ENCODE results near the gene PROZ. TPM values are rescaled to one million over a fixed set of nuclear protein-coding genes. Genes with fewer than 3 reads are reported as not detected.
A peak's percentile ranks its signal among the peaks of the same experiment; 100 is the strongest.

Gene PROZ
- total RNA-seq, 1 donor from 2014 or later: not detected

DNA sequence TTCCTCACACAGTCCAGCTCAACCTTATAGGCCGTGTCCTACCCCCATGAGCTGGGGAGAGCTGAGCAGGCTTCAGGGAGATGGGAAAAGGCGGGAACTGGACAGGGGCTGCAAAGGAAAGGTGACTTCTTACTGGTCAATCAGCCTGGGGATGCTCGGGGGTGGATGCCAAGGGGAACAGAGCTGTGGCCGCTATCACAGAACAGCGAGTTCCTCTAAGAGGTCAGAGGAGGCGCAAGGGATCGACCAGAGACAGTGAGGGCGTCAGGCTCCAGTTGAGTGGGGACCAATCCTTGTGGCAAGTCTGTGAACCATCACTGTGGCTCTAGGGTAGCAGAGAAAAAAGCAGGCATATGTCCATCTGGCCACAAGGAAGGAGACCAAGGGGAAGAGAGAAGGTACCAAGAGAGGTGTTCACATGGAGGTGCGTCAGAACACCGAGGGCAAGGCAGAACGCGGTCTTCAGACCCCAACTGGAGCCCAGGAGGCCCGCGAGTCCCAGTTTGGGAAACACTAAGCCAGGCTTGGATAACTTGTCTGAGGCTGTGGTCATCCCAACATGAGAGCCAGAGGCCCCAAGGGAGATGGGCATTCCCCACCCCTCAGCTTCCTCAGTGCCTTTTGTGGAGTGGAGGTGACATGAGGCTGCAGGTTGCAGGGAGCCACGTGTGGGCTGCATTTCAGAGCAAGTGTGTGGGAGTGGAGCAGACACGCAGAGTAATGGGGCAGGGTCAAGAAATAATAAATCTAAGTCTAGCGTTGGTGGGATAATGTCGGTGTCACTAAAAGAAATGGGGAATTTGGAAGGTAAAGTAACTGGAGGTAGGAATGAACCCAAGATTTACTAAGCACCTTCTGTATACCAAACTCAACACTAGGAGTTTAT lies 31.9 kb upstream of the PROZ start:
- TF ChIP-seq, protein P1, sequence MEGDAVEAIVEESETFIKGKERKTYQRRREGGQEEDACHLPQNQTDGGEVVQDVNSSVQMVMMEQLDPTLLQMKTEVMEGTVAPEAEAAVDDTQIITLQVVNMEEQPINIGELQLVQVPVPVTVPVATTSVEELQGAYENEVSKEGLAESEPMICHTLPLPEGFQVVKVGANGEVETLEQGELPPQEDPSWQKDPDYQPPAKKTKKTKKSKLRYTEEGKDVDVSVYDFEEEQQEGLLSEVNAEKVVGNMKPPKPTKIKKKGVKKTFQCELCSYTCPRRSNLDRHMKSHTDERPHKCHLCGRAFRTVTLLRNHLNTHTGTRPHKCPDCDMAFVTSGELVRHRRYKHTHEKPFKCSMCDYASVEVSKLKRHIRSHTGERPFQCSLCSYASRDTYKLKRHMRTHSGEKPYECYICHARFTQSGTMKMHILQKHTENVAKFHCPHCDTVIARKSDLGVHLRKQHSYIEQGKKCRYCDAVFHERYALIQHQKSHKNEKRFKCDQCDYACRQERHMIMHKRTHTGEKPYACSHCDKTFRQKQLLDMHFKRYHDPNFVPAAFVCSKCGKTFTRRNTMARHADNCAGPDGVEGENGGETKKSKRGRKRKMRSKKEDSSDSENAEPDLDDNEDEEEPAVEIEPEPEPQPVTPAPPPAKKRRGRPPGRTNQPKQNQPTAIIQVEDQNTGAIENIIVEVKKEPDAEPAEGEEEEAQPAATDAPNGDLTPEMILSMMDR (IDR thresholded peaks at IDR 0.05): no peak
- ATAC-seq: no peak
- Histone ChIP-seq H3K27ac (no peak overlapping the region), H3K4me3 (no peak overlapping the region), H3K4me1 (no peaks in the 10 kb centered on the region), H3K9me3 (no peaks in the 10 kb centered on the region), H3K27me3 (ENCODE audit: low read depth) (peaks cover 14% of the 10 kb centered on the region), H3K36me3 (no peaks in the 10 kb centered on the region)
- DNase-seq: no peak
- intact Hi-C loops (cut with DNase I): no loop called here

DNA sequence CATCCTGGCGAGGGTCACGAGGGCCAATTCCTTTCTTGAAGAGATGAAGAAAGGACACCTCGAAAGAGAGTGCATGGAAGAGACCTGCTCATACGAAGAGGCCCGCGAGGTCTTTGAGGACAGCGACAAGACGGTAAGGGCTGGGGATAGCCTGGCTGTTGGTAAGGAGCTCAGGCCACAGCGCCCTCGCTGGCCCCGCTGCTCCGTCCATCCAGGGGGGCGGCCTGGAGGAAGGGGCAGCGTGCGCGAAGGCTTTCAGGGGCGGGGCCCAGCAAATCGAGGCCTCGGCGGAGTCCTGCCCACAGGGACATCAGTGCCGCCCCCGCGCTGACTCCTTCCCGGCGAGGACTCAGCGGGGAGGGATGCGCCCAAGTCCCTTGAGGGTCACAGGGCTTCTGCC lies 29.0 kb upstream of the PROZ start:
- H3K27ac ChIP-seq: no peak overlapping the region
- DNase-seq (peak; percentile 41), ATAC-seq (no peak)
- peaks cover 19% of the 10 kb centered on the region for H3K27me3 ChIP-seq (ENCODE audit: low read depth)
- TF ChIP-seq, protein P1 (IDR thresholded peaks at IDR 0.05): no peak
- no peaks in the 10 kb centered on the region for H3K4me1 ChIP-seq
- H3K9me3 ChIP-seq: no peaks in the 10 kb centered on the region
- intact Hi-C loops (cut with DNase I): no loop called here
- no peak overlapping the region for H3K4me3 ChIP-seq
- H3K36me3 ChIP-seq: no peaks in the 10 kb centered on the region

DNA sequence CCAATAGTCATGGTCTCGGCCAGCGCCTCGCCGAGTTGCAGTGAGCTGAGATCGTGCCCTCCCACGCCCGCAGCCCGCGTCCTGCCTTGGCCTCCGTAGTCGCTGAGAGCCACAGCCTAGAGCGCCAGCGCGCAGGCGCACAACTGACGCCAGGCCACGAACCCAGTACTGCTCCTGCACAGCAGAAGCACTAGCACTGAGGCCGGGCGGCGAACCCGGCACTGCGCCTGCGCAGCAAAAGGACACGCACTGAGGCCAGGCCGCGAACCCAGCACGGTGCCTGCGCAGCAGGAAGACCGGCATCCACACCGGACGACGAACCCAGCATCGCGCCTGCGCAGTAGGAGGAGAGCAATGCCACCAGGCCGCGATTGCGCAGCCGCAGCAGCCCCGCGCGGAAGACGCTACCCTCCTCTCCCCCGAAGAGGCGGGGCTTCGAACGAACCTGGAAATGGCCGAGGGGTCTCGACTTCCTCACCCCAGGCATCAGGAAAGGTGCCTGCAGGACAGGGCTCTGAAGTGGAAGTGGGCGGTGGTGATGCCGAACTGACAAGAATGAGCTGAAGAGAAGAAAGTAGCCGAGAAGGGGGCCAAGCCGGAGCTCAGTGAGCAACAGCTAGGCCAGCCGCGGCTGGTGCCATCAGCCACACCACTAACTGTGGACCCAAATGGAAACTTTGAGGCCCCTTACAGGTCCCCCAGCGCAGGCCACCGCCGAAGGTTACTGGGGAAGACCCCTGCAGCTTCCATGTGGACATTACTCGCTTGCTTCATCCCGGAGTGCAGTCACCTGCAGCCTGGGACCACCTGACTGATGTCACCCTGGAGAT lies 28.3 kb upstream of the PROZ start:
- Histone ChIP-seq H3K9me3 (no peaks in the 10 kb centered on the region), H3K36me3 (no peaks in the 10 kb centered on the region), H3K27me3 (ENCODE audit: low read depth) (peaks cover 19% of the 10 kb centered on the region), H3K4me1 (no peaks in the 10 kb centered on the region), H3K27ac (no peak overlapping the region), H3K4me3 (no peak overlapping the region)
- ATAC-seq: peak in 1 of 2 donors; percentile 55
- peak; percentile 45 for DNase-seq
- TF ChIP-seq, protein P1 (IDR thresholded peaks at IDR 0.05): no peak
- intact Hi-C loops (cut with DNase I): no loop called here

DNA sequence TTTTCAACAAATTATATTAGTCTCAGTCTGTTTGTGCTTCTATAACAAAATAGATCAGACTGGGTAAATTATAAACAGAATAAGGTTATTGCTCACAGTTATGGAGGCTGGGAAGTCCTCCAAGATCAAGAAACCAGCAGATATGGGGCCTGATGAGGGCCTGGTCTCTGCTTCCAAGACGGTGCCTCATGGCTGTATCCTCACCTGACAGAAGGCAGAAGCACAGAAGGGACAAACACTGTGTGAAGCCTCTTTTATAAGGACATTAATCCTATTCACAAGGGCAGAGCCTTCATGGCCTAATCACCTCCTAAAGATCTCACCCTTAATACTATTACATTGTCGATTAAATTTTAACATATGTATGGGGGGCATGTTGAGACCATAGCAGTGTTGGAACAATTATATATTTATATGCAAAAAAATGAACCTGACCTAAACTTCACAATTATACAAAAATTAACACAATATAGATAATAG lies 23.1 kb upstream of the PROZ start:
- intact Hi-C loops (cut with DNase I): no loop called here
- Histone ChIP-seq H3K27ac (no peak overlapping the region), H3K27me3 (ENCODE audit: low read depth) (peaks cover 10% of the 10 kb centered on the region), H3K9me3 (no peaks in the 10 kb centered on the region), H3K4me3 (no peak overlapping the region), H3K4me1 (no peaks in the 10 kb centered on the region), H3K36me3 (no peaks in the 10 kb centered on the region)
- ATAC-seq (no peak), DNase-seq (no peak)
- TF ChIP-seq, protein P1 (IDR thresholded peaks at IDR 0.05): no peak

DNA sequence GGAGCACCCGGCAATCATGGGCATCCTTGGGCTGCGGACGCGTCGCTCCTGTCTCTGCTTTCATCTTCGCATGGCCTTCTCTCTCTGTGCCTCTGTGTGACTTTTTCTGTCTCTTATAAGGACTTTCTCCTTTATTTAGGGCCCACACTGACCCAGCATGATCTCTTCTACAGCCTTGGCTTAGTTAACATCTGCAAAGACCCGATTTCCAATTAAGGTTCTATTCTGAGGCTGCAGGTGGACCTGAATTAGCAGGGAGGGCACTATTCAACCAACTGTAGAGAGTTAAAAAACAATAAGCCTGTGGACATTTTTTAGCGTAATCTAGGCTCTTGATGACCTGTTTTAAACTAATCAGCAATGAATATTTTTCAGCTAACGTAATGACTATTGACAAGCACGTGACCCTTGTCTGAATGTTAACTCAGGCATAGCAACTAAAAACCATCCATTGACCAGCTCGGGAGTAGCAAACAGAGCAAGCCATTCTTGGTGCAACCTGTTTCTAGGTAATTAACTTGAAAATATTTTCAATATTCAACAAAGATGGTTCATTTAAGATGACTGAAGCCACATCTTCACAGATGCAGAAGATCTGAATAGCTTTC lies 20.7 kb upstream of the PROZ start:
- intact Hi-C loops (cut with DNase I): no loop called here
- Histone ChIP-seq H3K27me3 (ENCODE audit: low read depth) (no peaks in the 10 kb centered on the region), H3K4me1 (no peaks in the 10 kb centered on the region), H3K9me3 (no peaks in the 10 kb centered on the region), H3K27ac (no peak overlapping the region), H3K4me3 (no peak overlapping the region), H3K36me3 (no peaks in the 10 kb centered on the region)
- ATAC-seq: no peak
- TF ChIP-seq, protein P1 (IDR thresholded peaks at IDR 0.05): no peak
- DNase-seq: no peak
